ENCODE measurements around the gene LRRC39.
A peak's percentile ranks its signal among the peaks of the same experiment; 100 is the strongest.

Gene LRRC39

DNA sequence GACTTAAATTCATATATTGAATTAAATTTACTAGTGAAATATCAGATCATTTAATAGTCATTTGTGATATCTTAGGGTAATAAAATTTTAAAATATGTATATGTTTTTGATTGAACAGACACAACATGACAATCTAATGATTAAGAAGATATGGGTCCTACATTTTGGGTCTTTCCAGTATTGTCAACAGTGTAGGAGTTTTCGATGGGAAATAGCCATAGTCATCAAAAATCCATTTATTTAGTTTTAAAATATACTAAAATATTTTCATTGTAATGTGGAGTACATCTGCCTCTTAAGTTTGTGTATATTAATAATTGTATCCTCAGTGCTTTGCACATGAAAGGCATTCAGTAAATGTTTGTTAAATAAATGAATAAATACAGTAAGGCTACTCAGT, 31.1 kb downstream of the LRRC39 start:
- no peak for DNase-seq

DNA sequence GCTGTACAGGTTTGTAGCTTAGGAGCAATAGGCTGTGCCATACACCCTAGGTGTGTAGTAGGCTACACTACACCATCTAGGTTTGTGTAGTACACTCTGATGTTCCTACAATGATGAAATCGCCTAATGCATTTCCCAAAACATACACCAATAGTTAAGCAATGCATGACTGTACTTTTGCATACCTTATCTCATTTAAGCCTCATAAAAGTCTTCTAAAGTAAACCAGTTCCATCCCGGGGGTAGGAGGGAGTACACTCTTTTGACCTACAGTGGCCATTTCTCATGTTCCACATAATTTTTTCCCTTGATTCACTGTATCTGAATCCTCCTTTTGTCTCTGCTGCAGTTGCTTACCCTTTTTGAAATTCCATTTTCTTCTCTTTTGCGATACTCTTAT, 32.9 kb downstream of the LRRC39 start:
- DNase-seq: no peak

DNA sequence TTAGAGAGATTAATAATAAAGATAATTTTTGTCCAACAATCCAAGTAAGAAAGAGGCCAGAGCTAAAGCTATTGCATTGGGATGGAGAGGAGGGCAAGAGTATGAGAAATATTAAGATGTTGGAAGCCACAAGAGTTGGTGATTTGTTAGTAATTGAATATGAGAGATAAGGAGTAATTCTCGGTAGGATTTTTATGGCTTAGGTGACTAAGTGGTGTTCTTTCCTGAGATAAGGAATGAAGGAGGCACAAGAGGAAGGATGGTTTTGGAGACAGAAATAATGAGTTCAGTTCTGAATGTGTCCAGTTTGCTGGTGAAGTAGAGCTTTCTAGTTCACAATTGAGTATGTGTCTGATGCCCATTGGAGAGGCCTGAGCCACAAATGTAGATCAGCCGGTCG, 35.7 kb downstream of the LRRC39 start:
- no peak for DNase-seq

DNA sequence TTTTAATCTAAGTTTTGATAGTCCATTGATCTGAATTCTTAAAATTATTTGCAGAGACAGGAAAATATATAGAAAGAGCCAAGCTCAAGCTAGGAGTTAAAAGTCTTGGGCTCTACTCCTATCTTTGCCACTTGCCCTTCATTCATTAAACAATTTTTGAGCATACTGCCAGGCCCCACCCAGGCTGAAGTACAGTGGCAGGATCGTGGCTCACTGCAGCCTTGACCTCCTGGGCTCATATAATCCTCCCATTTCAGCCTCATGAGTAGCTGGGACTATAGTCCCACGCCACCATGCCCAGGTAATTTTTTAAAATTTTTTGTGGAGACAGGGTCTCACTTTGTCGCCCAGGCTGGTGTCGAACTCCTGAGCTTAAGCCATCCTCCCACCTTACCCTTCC, 36.9 kb downstream of the LRRC39 start:
- no peak for DNase-seq

DNA sequence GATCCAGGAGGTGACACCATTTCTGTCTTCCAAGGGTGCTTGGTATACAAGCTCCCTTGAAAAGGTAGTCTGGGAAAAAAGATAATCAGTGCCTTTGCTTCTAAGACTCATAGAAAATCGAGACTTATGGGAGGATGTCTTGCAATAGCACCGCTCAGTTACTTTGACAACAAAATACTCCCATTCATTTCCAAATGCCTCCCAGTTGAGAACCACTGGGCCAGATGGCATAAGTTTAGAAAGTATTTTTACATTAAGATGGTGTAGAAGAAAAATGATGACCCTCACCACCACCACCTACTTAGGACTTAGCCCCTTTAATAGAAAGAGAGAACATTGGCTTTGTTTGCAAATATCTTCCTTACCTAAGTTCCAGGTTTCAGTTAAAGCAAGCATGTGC, 40.5 kb downstream of the LRRC39 start:
- DNase-seq: no peak

DNA sequence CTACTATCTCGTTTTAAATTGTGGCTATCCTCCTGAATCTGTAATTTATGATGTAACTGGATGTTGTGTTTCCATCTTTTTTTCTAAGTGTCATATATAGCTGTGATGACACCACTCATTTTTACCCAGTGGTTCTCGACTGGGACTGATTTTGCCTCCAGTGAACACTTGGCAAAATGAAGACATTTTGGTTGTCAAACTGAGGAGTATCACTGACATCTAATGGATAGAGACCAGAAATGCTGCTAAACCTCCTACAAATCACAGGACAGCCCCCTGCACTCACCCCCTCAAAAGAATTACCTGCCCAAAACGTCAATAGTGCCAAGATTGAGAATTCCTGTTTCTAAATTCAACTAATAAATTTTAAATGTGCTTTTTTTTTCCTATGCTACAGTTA, 43.2 kb downstream of the LRRC39 start:
- DNase-seq: no peak

DNA sequence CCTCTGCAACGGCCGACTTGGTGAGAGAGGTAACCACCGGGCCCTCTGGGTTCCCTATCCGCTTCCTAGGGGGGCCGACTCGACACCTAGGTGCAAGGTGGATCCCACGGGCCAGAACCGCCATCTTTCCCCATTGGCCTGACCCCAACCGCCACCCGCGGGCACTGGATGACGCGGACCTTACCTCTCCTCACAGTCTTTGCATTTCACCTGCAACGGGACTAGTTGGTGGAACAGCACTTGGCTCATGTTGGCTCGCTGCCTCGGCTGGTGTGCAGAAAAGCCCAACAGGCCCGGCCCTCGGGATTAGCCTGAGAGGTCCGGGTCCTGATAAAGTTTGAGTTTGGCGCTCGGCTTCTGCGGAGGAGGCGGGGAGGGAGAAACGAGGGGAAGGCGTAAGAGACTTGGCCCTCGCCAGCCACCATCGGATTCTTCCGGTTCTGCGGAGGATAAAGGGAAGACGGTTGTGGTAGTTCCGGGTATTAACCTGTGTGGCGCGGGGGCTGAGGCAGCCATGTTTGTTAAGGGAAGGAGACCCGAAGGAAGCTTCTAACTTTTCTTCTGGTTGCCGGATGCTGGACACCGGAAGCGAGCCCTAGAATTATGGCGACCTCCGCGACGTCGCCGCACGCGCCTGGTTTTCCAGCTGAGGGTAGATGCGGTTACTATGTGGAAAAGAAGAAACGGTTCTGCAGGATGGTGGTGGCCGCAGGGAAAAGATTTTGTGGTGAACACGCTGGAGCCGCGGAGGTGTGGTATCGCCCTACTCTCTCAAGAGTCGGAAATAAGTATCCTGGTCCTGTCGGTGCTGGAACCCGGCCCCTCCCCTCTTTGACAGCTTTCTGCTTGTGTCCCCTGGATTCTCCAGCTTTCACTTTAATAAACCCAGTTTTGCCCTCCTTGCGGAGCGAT, 45.2 kb downstream of the LRRC39 start, which contains the start of the genes SASS6 and TRMT13:
SASS6 (minus strand) TSS at position 365 of the 912 bp plus-strand sequence; CDS start at position 249, 116 bp downstream.
TRMT13 (plus strand) TSS at position 598 of the 912 bp plus-strand sequence; CDS start at position 604, 6 bp downstream.
- peak; percentile 94 for DNase-seq

DNA sequence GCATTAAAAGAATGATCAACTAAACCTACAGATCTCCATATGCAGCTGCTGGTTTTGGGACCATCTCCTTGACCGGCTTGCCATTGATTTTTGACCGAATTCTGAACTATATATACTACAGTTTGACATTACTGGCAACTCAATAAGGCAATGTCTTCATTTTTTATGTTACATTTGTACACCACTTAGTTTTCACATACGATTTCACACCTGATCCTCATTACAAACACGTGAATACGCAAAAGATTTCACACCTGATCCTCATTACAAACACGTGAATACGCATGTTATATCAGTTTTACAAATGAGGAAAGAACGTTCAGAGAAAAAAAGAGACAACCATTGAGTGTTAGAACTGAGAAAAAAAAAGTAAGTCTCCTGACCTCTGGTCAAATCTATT, 46.4 kb downstream of the LRRC39 start:
- no peak for DNase-seq

DNA sequence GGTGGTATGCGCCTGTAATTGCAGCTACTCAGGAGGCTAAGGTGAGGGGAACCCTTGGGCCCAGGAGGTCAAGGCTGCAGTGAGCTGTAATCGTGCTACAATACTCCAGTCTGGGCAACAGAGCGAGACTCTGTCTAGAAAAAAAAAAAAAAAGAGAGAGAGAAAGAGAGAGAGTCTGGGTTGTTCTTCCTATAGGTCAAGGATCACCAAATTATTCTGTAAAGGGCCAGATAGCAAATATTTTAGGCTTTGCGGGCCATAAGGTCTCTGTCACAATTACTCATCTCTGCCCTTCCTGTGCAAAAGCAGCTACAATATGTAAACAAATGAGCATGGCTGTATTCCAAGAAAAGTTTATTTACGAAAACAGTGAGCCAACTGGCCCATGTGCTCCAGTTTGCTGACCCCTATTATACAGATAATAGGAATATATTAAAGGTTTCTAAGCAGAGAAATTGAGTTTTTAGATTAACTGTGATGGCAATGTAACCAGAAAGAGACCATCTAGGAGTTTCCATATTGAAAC, 47.4 kb downstream of the LRRC39 start:
- no peak for DNase-seq

DNA sequence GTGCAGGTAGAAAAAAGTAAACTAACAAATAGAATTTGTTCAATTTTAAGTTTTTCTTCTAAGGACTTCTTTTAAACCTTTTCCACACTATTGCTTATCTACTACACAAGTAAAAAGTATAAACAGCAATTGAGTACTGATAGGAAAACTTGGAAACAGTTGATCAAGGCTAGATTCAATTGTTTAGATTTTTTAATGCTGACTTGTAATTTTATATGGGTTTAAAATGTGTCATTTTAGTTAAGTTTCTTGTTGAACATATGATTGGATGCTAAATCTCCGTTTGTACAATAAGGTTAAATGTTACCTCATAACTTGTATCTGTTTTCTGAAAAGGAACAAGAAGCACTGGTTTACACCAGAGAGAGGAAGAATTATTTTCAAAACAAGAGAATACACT, 50.8 kb downstream of the LRRC39 start:
- no peak for DNase-seq

DNA sequence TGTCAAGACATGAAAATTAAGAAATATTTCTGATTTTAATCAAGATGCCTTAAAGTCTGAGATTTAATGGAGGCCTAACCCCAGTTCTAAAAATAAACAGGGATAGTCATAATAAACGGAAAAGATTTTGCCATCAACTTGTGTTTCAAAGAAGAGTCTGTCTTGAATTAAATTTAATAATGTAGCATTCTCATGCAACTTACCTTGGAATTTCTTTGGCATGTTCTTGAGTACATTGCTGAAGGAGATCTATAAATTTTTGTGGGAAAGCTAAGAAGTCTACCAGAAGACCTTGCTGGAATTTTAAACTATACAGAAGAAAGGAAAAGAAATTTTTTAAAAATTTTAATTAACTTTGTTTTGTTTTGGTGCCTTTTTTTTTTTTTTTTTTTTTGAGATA, 55.9 kb downstream of the LRRC39 start:
- no peak for DNase-seq

DNA sequence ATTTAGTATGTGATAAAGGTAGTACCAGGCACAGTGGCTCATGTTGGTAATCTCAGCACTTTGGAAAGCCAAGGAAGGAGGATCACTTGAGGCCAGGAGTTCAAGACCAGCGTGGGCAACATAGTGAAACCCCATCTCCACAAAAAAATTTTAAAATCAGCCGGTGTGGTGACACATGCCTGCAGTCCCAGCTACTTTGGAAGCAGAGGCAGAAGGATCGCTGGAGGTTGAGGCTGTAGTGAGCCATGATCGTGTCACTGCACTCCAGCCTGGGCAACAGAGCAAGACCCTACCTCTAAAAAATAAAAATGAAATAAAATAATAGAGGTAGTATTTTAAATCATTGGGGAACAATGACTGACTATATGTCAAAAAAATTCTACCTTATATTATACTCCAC, 62.5 kb downstream of the LRRC39 start:
- no peak for DNase-seq

DNA sequence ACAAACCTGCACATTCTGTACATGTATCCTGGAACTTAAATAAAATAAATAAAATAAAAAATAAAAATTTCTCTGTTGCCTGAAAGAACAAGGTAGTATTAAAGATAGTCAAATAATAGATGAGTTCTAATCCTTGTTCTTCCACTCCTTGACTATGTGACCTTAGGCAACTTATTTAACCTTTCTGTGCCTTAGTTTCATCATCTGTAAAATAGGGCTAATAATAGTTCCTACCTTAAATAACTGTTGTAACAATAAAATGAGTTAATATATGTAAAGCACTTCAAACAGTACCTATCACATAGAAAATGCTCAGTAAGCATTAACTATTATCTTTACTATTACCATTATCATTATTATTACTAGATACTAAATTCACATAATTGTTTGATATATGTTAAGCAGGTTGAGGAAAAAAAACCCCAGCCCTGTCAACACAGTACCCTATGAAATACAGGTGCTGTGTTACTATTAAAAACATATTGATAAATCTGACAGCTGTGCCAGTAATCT, 68.4 kb downstream of the LRRC39 start:
- no peak for DNase-seq

DNA sequence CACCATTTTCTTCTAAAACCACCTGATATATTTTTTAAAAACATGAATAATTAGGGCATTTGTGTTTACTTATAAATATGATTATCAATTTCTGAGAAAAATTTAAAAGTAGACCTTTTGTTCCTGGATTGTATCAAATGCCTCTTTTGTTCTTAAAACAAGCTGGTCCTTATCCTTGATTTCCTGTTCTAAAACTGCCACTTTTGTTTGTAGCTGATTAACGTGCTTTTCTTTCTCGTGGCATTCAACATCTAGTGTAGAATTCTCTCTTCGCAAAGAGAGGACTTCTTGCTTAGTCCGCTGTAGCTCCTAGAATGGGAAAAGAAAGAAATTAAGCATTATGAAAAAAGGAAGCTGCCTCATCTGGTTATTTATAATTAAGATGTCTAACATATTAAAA, 70.4 kb downstream of the LRRC39 start:
- DNase-seq: no peak

DNA sequence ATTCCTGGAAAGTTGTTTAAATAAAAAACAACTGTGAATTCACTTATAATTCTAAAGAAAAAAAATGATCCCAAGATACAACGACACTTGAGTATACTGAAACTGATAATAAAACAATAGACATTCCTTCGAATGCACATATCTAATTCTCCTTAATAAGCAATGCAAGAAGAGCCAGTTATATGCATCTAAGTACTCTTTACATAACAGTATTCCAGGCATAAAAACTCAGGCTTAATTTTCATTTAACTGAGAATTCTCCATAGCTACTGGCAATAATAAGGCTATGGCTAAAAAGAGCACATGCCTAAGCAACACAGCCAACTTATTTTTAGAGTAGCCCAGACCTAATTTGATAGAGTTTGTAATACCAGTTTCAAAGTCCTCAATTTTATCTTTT, 76.5 kb downstream of the LRRC39 start:
- DNase-seq: no peak

DNA sequence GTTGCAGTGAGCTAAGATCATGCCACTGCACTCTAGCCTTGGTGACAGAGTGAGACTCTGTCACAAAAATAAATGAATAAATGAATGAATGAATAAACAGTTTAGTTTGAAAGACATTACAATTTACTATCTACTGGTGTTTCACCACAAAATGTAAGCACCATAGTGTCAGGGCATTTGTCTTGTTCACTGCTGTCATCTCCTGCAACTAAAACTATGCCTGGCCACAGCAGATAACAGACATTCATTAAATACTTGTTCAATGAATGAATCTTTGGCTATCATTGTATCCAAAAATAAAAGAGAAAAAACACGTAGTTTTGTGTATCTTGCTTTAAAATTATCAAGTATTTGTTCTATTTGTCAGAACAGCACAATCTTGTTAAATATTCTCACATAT, 77.9 kb downstream of the LRRC39 start:
- DNase-seq: no peak

Measured in CD4-positive, alpha-beta T cell treated with Interferon gamma for 1 hour (primary cell).